ENCODE data around the gene KISS1. TPM values are rescaled to one million over a fixed set of nuclear protein-coding genes. Genes with fewer than 3 reads are reported as not detected.
A peak's percentile ranks its signal among the peaks of the same experiment; 100 is the strongest.

KISS1 gene
- total RNA-seq, 1 donor from 2014 or later = not detected

GRCh38 chr1:204194080-204194479 is 2.2 kb downstream of the KISS1 start:
- TF ChIP-seq CTCF (IDR thresholded peaks at IDR 0.05; ENCODE audit: unreplicated experiment) = no peak
- Mint-ChIP-seq H3K4me3 (ENCODE audit: low read depth) (no peak overlapping the region), H3K27ac (no peak overlapping the region), H3K4me1 (ENCODE audit: low read depth) (peaks cover 6% of the 10 kb centered on the region), H3K36me3 (ENCODE audit: insufficient read depth) (no peaks in the 10 kb centered on the region), H3K27me3 (peaks cover 74% of the 10 kb centered on the region), H3K9me3 (ENCODE audit: low read depth) (no peaks in the 10 kb centered on the region)
- no peak for DNase-seq (ENCODE audit: low spot score, unreplicated experiment)

DNA sequence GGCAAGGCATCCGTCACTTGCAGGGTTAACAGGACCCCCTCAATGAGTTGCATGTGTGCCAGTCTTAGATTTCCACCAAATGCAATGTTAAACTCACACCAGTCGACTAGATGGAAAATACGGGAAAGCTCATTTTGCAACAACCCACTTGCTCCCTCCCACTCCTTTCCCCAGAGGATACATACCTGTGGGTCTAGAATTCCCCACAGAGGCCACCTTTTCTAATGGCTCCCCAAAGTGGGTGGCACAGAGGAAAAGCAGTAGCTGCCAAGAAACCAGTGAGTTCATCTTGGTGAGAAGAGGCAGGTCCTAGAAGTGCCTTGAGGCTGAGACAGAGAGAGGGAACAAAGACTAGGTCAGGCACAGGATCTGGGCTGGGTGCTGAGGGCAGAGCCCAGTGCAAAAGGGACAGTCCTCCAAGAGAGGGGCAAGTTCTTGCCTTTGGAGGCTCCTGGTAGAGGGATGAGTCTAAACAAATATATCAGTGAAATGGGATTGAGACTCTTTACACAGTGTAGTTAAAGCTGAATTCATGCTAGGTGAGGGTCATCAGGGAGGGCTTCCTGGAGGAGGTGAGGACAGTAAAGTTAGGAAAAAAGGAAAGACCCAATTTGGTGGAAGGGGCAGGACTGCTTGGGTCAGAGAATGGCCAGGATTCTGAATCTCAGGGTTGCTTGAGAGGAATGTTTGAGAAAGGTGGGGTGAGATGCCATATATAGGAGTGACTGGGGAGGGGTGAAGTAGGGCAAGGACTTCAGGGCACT is 3.5 kb downstream of the KISS1 start:
- no peak for TF ChIP-seq CTCF (IDR thresholded peaks at IDR 0.05; ENCODE audit: unreplicated experiment)
- no peak for DNase-seq (ENCODE audit: low spot score, unreplicated experiment)
- Mint-ChIP-seq H3K4me1 (ENCODE audit: low read depth) (peaks cover 6% of the 10 kb centered on the region), H3K9me3 (ENCODE audit: low read depth) (no peaks in the 10 kb centered on the region), H3K27ac (no peak overlapping the region), H3K4me3 (ENCODE audit: low read depth) (no peak overlapping the region), H3K27me3 (peaks cover 78% of the 10 kb centered on the region), H3K36me3 (ENCODE audit: insufficient read depth) (no peaks in the 10 kb centered on the region)

GRCh38 chr1:204192046-204192445 is 4.2 kb downstream of the KISS1 start:
- Mint-ChIP-seq H3K36me3 (ENCODE audit: insufficient read depth) (no peaks in the 10 kb centered on the region), H3K4me1 (ENCODE audit: low read depth) (peaks cover 6% of the 10 kb centered on the region), H3K27ac (no peak overlapping the region), H3K9me3 (ENCODE audit: low read depth) (no peaks in the 10 kb centered on the region), H3K27me3 (peaks cover 82% of the 10 kb centered on the region), H3K4me3 (ENCODE audit: low read depth) (no peak overlapping the region)
- DNase-seq (ENCODE audit: low spot score, unreplicated experiment) = no peak
- TF ChIP-seq CTCF (IDR thresholded peaks at IDR 0.05; ENCODE audit: unreplicated experiment) = no peak

DNA sequence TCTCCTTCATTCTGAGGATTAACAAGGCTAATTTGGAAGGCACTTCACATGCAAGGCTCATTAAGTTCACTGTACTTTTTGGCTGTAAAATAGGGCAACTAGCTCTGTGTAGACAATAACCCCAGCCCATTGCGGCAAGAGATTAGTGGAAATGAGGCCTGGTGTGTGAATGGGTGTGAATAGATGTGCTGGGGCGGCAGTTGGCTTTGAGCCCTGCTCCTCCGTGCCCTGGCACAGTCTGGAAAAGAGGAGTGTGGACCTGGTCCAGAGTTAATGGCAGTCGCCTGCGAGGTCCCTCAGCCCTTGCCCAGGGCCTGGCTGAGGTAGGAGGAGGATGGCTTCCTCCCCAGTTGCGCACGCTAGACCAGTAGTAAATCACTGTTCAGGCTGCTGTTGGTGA is 4.8 kb downstream of the KISS1 start:
- peaks cover 84% of the 10 kb centered on the region for H3K27me3 Mint-ChIP-seq
- no peak for TF ChIP-seq CTCF (IDR thresholded peaks at IDR 0.05; ENCODE audit: unreplicated experiment)
- peaks cover 6% of the 10 kb centered on the region for H3K4me1 Mint-ChIP-seq (ENCODE audit: low read depth)
- DNase-seq (ENCODE audit: low spot score, unreplicated experiment) = no peak
- no peak overlapping the region for H3K27ac Mint-ChIP-seq
- no peaks in the 10 kb centered on the region for H3K36me3 Mint-ChIP-seq (ENCODE audit: insufficient read depth)
- no peak overlapping the region for H3K4me3 Mint-ChIP-seq (ENCODE audit: low read depth)
- H3K9me3 Mint-ChIP-seq (ENCODE audit: low read depth) = no peaks in the 10 kb centered on the region

- TF ChIP-seq CTCF (IDR thresholded peaks at IDR 0.05; ENCODE audit: unreplicated experiment) = no peak
- H3K36me3 Mint-ChIP-seq (ENCODE audit: insufficient read depth) = no peaks in the 10 kb centered on the region
- no peaks in the 10 kb centered on the region for H3K9me3 Mint-ChIP-seq (ENCODE audit: low read depth)
- H3K27ac Mint-ChIP-seq = no peak overlapping the region
- H3K4me3 Mint-ChIP-seq (ENCODE audit: low read depth) = peak overlapping the region; percentile 44
- peaks cover 80% of the 10 kb centered on the region for H3K27me3 Mint-ChIP-seq
- DNase-seq (ENCODE audit: low spot score, unreplicated experiment) = peak; percentile 39
- peaks cover 6% of the 10 kb centered on the region for H3K4me1 Mint-ChIP-seq (ENCODE audit: low read depth)
Observed at GRCh38 chr1:204190212-204191211, 5.8 kb downstream of the KISS1 start.

Measured in progenitor cell of endocrine pancreas (in vitro differentiated cells).